A673 (cell line): ENCODE results near the gene CCBE1. TPM values are rescaled to one million over a fixed set of nuclear protein-coding genes. Genes with fewer than 3 reads are reported as not detected.

Experiments used
- BruUV-seq: library from RNA; stranded (reverse); fragments of 400-500 nt; replicated peaks from 2 replicates; lab custom pipeline; 2021; lab: Mats Ljungman, UMichigan
- CTCF ChIA-PET: fragments of 300-600 bp; sonication (Branson Sonifier 250); formaldehyde crosslinking; loops from one replicate; lab custom pipeline; 2022; ENCODE audit warnings: antibody characterized with exemption; lab: Charles Lee
- POLR2A ChIA-PET: fragments of 300-600 bp; sonication (Branson Sonifier 250); formaldehyde crosslinking; loops from one replicate; lab custom pipeline; 2022; ENCODE audit warnings: antibody characterized with exemption; ENCODE audit not compliant: low non-redundant PET; lab: Charles Lee
- DNase-seq: peaks from one replicate; pipeline ENCODE4 v3.0.0-alpha.2; 2015; ENCODE audit warnings: low spot score
- H3K27ac ChIP-seq: fragments of 200-600 bp; sonication (generic); 2 replicates; pipeline ENCODE4 v1.5.1; 2016; ENCODE audit warnings: mixed run types, low read depth, mild to moderate bottlenecking, mixed read lengths, antibody characterized with exemption, low read length; ENCODE audit not compliant: poor library complexity, severe bottlenecking
- H3K27me3 ChIP-seq: fragments of 200-600 bp; sonication (generic); replicated peaks from 2 replicates; pipeline ENCODE4 v1.6.1; 2017; ENCODE audit warnings: mixed run types, low read depth, mild to moderate bottlenecking, mixed read lengths, antibody characterized with exemption, low read length; ENCODE audit not compliant: insufficient read depth, poor library complexity
- H3K36me3 ChIP-seq: fragments of 200-600 bp; sonication (generic); 2 replicates; pipeline ENCODE4 v1.6.1; 2016; ENCODE audit warnings: mixed run types, mild to moderate bottlenecking, mixed read lengths, antibody characterized with exemption, low read length; ENCODE audit not compliant: insufficient read depth, poor library complexity, severe bottlenecking
- H3K4me1 ChIP-seq: fragments of 200-600 bp; sonication (generic); 2 replicates; pipeline ENCODE4 v1.6.1; 2017; ENCODE audit warnings: mixed run types, mild to moderate bottlenecking, mixed read lengths, antibody characterized with exemption, low read length; ENCODE audit not compliant: insufficient read depth, poor library complexity, severe bottlenecking
- H3K4me3 ChIP-seq: fragments of 200-600 bp; sonication (generic); 2 replicates; pipeline ENCODE4 v1.5.1; 2016; ENCODE audit warnings: low read depth, mixed run types, mild to moderate bottlenecking, mixed read lengths, low read length; ENCODE audit not compliant: poor library complexity, severe bottlenecking
- H3K9me3 ChIP-seq: fragments of 200-600 bp; sonication (generic); 2 replicates; pipeline ENCODE4 v1.6.1; 2016; ENCODE audit warnings: mixed run types, low read depth, mild to moderate bottlenecking, mixed read lengths, antibody characterized with exemption, low read length; ENCODE audit not compliant: poor library complexity, severe bottlenecking
- EZH2 ChIP-seq: fragments of 200-600 bp; sonication (generic); IDR thresholded peaks from 2 replicates; pipeline ENCODE4 v1.6.1; 2017; ENCODE audit warnings: borderline replicate concordance, low read depth, mild to moderate bottlenecking, mixed read lengths, antibody characterized with exemption, low read length; ENCODE audit not compliant: poor library complexity, severe bottlenecking
- intact Hi-C: fragments of 100-400 bp; cut with micrococcal nuclease; formaldehyde crosslinking; loops from one replicate; pipeline ENCODE4 v1.10.0; 2022; ENCODE audit not compliant: unreplicated experiment
- total RNA-seq: library from RNA; stranded (reverse); gene quantifications from 2 replicates; pipeline ENCODE4 v1.2.3, GENCODE V29; 2021
- TF ChIP-seq, protein P1 (sequence below): fragments of 300-800, 200-600 bp; sonication (generic); conservative IDR thresholded peaks from 2 replicates; pipeline ENCODE4 v1.5.1; 2017; ENCODE audit warnings: low read depth, mild to moderate bottlenecking, antibody characterized with exemption, low read length, moderate library complexity, mixed read lengths

Gene CCBE1
- total RNA-seq, 1 experiment from 2014 or later, result not detected

DNA sequence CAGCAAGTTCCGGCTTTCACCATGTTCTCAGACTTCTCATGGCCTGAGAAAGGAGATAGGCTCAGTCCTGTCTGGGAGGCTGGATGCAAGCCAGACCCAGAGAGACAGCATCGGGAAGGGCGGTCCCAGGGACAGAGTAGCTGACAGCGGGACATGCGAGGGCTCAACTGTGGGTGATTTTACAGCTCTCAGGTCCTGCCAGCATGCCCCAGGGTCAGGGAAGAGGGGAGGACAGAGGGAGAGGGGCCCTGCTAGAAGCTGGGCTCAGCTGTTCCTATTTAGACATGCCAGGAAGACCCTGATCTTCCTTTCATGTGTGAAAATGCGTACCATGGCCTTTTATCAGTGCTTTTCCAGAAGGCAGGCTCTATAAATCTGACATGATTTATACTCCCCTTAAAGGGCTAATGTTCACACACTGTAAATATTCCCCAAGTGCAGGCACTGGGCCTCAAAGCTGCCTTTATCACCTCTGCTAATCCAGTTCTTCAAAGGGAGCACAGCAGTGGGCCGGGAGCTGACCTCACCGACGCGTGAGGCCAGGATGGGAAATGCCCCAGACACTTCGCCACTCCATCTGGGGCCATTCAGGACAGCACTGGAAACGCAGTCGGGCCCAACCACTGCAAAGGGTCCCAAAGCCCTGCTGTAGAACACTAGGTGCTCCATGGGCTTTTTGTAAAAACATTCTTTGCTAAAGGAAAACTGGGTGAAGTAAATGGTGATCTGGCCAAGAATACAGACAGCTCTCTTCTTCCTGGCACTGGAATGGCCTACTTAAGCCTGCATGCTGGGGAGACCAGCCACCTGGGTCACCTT is 242.1 kb downstream of the CCBE1 start:
- Histone ChIP-seq H3K4me1 (peaks cover 5% of the 10 kb centered on the region), H3K27me3 (no peaks in the 10 kb centered on the region), H3K4me3 (no peak overlapping the region), H3K27ac (no peak overlapping the region), H3K36me3 (no peaks in the 10 kb centered on the region), H3K9me3 (no peaks in the 10 kb centered on the region)
- DNase-seq, result no peak
- CTCF ChIA-PET, result interaction anchor here (0.6 kb wide), 1 partner anchor 147 kb away, joined by 4 read pairs; no protein-coding TSS in a partner anchor
- intact Hi-C loops, result no loop called here
- no TSS peak for BruUV-seq
- TF ChIP-seq, protein P1, sequence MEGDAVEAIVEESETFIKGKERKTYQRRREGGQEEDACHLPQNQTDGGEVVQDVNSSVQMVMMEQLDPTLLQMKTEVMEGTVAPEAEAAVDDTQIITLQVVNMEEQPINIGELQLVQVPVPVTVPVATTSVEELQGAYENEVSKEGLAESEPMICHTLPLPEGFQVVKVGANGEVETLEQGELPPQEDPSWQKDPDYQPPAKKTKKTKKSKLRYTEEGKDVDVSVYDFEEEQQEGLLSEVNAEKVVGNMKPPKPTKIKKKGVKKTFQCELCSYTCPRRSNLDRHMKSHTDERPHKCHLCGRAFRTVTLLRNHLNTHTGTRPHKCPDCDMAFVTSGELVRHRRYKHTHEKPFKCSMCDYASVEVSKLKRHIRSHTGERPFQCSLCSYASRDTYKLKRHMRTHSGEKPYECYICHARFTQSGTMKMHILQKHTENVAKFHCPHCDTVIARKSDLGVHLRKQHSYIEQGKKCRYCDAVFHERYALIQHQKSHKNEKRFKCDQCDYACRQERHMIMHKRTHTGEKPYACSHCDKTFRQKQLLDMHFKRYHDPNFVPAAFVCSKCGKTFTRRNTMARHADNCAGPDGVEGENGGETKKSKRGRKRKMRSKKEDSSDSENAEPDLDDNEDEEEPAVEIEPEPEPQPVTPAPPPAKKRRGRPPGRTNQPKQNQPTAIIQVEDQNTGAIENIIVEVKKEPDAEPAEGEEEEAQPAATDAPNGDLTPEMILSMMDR, result no peak
- TF ChIP-seq EZH2, result no peak
- POLR2A ChIA-PET, result no interaction called here

DNA sequence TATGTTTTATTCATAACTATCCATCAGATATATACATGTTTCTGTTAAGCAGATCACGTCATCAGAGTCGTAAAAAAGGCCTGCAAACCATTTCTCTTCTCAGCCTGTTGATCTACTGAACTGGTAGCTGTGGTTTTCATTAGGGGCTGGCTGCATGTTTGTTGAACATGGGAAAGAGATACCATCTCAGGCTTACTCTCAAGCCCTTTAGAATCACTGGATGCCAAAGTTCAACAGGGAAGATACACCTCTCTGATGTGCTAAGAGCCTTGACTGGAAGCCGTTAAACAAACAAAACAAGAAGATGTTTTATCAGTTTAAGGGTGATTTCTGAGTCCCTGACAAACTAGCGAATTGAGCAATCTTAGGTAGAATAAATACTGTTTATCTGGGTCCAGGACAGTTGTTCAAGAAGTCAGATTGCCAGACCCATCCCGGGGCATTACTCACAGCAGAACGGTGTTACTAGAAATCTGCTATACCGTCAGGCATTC is 243.7 kb downstream of the CCBE1 start:
- TF ChIP-seq, protein P1, result no peak
- no peak for TF ChIP-seq EZH2
- ChIA-PET CTCF (interaction anchor here (0.5 kb wide), 1 partner anchor 146 kb away, joined by 3 read pairs; no protein-coding TSS in a partner anchor), POLR2A (no interaction called here)
- intact Hi-C loops, result no loop called here
- H3K4me3 ChIP-seq, result no peak overlapping the region
- no TSS peak for BruUV-seq
- no peaks in the 10 kb centered on the region for H3K27me3 ChIP-seq
- no peaks in the 10 kb centered on the region for H3K36me3 ChIP-seq
- no peak for DNase-seq
- no peaks in the 10 kb centered on the region for H3K9me3 ChIP-seq
- peaks cover 5% of the 10 kb centered on the region for H3K4me1 ChIP-seq
- H3K27ac ChIP-seq, result no peak overlapping the region

DNA sequence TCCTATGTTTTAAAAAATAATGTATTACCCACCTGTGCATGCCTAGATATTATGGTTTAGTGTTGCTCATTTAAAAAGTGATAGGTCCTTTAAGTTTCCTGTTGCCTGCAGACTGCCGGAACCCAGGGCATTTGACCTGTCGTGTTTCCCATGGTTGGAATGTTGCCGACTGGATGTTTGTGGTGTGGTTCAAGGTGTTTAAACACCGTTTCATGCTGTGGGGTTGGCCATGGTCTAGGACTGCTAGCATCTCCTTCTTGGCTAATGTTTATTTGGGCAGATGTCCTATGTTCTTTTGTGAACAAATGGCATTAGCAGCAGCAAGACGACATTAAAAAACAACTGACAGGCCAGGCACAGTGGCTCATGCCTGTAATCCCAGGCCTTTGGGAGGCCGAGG is 245.3 kb downstream of the CCBE1 start:
- POLR2A ChIA-PET, result no interaction called here
- DNase-seq, result no peak
- peaks cover 5% of the 10 kb centered on the region for H3K4me1 ChIP-seq
- intact Hi-C loops, result no loop called here
- no peak for TF ChIP-seq EZH2
- TF ChIP-seq, protein P1, result no peak
- no peaks in the 10 kb centered on the region for H3K36me3 ChIP-seq
- no peaks in the 10 kb centered on the region for H3K9me3 ChIP-seq
- no peaks in the 10 kb centered on the region for H3K27me3 ChIP-seq
- CTCF ChIA-PET, result no interaction called here
- no TSS peak for BruUV-seq
- no peak overlapping the region for H3K4me3 ChIP-seq
- H3K27ac ChIP-seq, result no peak overlapping the region
